ENCODE data around the gene ABCE1. TPM values are rescaled to one million over a fixed set of nuclear protein-coding genes. Genes with fewer than 3 reads are reported as not detected.

The ABCE1 gene
- polyA plus RNA-seq, 1 experiment, result 50.6 TPM

DNA sequence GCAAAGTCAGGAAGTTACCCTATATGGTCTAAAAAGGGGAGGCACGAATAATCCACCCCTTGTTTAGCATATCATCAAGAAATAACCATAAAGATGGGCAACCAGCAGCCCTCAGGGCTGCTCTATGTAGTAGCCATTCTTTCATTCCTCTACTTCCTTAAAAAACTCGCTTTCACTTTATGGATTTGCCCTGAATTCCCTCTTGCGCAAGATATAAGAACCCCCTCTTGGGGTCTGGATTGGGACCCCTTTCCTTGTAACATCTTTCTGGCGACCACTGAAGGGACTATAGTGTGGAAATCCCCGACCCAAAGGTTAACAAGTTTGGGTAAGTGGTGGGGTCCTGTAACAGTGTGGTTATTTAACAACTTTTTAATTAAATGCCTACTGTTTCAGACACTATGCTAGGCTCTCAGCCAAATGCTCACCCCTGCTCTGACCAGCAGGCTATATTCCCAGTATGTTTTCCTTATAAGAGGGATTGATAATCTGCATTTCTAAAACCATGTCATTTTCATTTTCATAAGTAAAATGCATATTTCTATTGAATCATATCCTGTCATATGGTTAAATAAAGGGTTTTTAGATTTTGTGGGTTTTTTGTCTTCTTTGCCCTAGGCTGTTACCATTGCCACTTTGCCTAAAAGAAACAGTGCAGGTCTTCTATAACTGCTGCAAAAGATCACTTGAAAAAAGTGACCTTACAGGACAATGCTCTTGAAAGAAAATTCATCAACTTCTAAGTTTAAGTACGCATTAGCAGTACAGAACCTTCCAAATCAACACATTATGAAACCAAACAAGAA, 41.6 kb upstream of the ABCE1 start:
- POLR2A ChIA-PET, result no interaction called here
- Histone ChIP-seq H3K4me3 (ENCODE audit: low read depth, low read length) (no peak overlapping the region), H3K36me3 (ENCODE audit: control insufficient read depth, insufficient read depth, low read length) (no peaks in the 10 kb centered on the region), H3K27me3 (ENCODE audit: control insufficient read depth, insufficient read depth, low read length) (no peaks in the 10 kb centered on the region)
- no peak for TF ChIP-seq CTCF (IDR thresholded peaks at IDR 0.05; ENCODE audit: insufficient read depth, low read depth, low read length)
- CTCF ChIA-PET, result no interaction called here
- no peak for DNase-seq (ENCODE audit: low read depth)

GRCh38 chr4:145058256-145058655, 39.9 kb upstream of the ABCE1 start:
- no peak for DNase-seq (ENCODE audit: low read depth)
- CTCF ChIA-PET, result interaction anchor here (0.9 to 1.5 kb wide), 2 partner anchors 256 to 884 kb away, joined by 3 read pairs; no protein-coding TSS in a partner anchor

DNA sequence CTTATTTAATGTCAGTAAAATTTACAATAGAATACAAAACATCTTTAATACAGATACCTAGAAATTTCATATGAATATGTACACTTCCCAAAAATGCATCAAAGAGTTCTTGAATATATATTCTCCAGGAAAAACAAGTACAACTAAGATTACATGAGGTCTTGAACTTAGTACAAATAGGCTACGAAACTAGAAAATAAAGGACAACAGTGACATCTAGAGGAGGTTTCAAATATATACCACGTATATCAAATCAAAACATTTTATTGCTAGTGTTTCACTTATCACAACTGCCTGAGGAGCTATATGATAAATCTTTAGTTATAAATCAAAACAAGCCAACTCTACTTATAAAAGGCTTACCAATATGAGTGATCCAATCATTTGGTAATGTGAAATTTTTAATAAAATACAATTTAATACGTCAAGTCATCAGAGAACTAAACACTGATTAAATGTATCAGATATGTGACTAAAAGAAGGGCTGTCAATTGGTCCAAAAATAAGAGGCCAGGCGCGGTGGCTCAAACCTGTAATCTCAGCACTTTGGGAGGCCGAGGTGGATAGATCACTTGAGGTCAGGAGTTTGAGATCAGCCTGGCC, 36.7 kb upstream of the ABCE1 start:
- no peaks in the 10 kb centered on the region; the same call in 1 of the 2 replicates for H3K36me3 ChIP-seq (ENCODE audit: control insufficient read depth, insufficient read depth, low read length)
- POLR2A ChIA-PET, result no interaction called here
- TF ChIP-seq CTCF (IDR thresholded peaks at IDR 0.05; ENCODE audit: insufficient read depth, low read depth, low read length), result peak; percentile 23; the same call in 1 of the 2 replicates
- no peak for DNase-seq (ENCODE audit: low read depth)
- H3K27me3 ChIP-seq (ENCODE audit: control insufficient read depth, insufficient read depth, low read length), result no peaks in the 10 kb centered on the region
- H3K4me3 ChIP-seq (ENCODE audit: low read depth, low read length), result no peak overlapping the region
- CTCF ChIA-PET, result interaction anchor here (1.1 to 1.6 kb wide), 6 partner anchors 9 to 887 kb away, joined by 3 to 4 read pairs (median 3); no protein-coding TSS in a partner anchor

More at GRCh38 chr4:145058256-145058655, 39.9 kb upstream of the ABCE1 start:
- Histone ChIP-seq H3K27me3 (ENCODE audit: control insufficient read depth, insufficient read depth, low read length) (no peaks in the 10 kb centered on the region), H3K4me3 (ENCODE audit: low read depth, low read length) (no peak overlapping the region), H3K36me3 (ENCODE audit: control insufficient read depth, insufficient read depth, low read length) (no peaks in the 10 kb centered on the region; the same call in 1 of the 2 replicates)
- no peak for TF ChIP-seq CTCF (IDR thresholded peaks at IDR 0.05; ENCODE audit: insufficient read depth, low read depth, low read length)
- POLR2A ChIA-PET, result no interaction called here

DNA sequence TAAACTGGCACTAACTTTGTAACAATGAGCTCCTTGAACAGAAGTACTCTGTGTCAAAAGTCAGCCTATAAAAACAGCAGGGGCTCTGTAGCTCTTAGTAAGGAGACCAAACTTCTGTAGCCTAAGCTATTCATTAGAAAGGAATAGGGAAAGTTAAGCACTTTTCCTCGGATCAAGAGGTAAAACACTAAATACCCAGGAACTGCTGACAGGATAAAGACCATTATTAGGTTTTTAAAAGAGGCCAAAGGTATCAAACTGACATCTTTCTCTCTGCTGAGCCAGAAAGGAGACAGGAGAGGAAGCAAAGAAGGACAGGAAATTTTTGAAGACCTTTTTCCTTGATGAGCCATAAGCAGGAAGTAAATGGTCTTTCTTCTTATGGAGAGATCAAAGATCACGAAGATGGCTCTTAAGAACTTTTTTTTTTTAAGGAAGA, 32.0 kb upstream of the ABCE1 start:
- H3K4me3 ChIP-seq (ENCODE audit: low read depth, low read length), result no peak overlapping the region
- no peak for TF ChIP-seq CTCF (IDR thresholded peaks at IDR 0.05; ENCODE audit: insufficient read depth, low read depth, low read length)
- no peaks in the 10 kb centered on the region; the same call in 1 of the 2 replicates for H3K36me3 ChIP-seq (ENCODE audit: control insufficient read depth, insufficient read depth, low read length)
- ChIA-PET CTCF (interaction anchor here (0.7 kb wide), 2 partner anchors 11 to 118 kb away, joined by 3 to 4 read pairs; no protein-coding TSS in a partner anchor), POLR2A (interaction anchor here (0.7 kb wide), 1 partner anchor 49 kb away, joined by 8 read pairs; no protein-coding TSS in a partner anchor)
- no peak for DNase-seq (ENCODE audit: low read depth)
- H3K27me3 ChIP-seq (ENCODE audit: control insufficient read depth, insufficient read depth, low read length), result no peaks in the 10 kb centered on the region

GRCh38 chr4:145069361-145069760, 28.8 kb upstream of the ABCE1 start:
- no peak for DNase-seq (ENCODE audit: low read depth)
- Histone ChIP-seq H3K36me3 (ENCODE audit: control insufficient read depth, insufficient read depth, low read length) (no peaks in the 10 kb centered on the region), H3K27me3 (ENCODE audit: control insufficient read depth, insufficient read depth, low read length) (no peaks in the 10 kb centered on the region), H3K4me3 (ENCODE audit: low read depth, low read length) (no peak overlapping the region)
- ChIA-PET CTCF (interaction anchor here (0.6 kb wide), 1 partner anchor 895 kb away, joined by 4 read pairs; no protein-coding TSS in a partner anchor), POLR2A (no interaction called here)
- TF ChIP-seq CTCF (IDR thresholded peaks at IDR 0.05; ENCODE audit: insufficient read depth, low read depth, low read length), result no peak

Data from BJ (cell line).